CD4-positive, alpha-beta T cell treated with Interleukin-21 for 1 hour (primary cell): ENCODE measurements around the gene OR13J1.
"Not testable (repeated sequence)": the region's sequence is repeated elsewhere in the genome, so short reads cannot be mapped to it uniquely, and the experiment has no call there.

Source experiments
- DNase-seq: peaks from one replicate; pipeline ENCODE4 v3.0.0-alpha.2; 2020

Gene OR13J1

GRCh38 chr9:35904338-35904737 lies 34.1 kb upstream of the OR13J1 start:
- DNase-seq, result no peak

- peak; percentile 71 for DNase-seq
These were observed 32.8 kb upstream of the OR13J1 start for GRCh38 chr9:35903049-35903448.

- no peak for DNase-seq
These were observed 28.8 kb upstream of the OR13J1 start for GRCh38 chr9:35899021-35899420.

DNA sequence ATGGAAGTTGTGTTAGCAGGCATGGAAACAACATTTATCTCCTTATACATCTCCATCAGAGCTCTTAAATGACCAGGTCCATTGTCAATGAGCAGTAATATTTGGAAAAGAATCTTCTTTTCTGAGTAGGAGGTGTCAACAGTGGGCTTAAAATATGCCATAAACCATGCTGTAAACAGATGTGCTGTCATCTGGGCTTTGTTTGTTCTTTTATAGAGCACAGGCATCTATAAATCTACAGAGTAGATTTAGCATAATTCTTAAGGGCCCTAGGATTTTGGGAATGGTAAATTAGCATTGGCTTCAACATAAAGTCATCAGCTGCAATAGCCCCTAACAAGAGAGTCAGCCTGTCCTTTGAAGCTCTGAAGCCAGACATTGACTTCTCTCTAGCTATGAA lies 28.1 kb upstream of the OR13J1 start:
- no peak for DNase-seq

- not testable (repeated sequence) for DNase-seq
These were observed 27.3 kb upstream of the OR13J1 start for GRCh38 chr9:35897376-35898099.

GRCh38 chr9:35896570-35896969 lies 26.4 kb upstream of the OR13J1 start:
- no peak for DNase-seq

- DNase-seq, result no peak
These were observed 21.9 kb upstream of the OR13J1 start for GRCh38 chr9:35892051-35892450.

DNA sequence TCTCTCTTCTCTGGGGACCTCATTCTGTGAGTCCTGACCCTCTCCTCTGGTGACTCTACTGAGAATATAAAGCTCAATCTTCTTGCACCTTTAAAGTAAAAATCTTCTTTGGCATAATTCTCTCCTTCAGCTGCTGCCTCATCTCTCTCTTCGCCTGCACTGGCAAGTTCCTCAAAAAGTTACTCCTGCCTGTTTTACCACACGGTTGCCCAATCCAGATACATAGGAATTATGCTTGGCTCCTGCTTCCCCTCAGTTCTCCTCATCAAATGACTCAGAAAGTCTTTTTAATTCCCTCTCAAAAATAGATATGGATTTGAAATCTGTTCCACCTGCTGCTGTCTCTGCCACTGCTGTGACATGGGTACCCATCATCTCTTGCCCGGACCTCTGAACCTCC lies 21.4 kb upstream of the OR13J1 start:
- no peak for DNase-seq

DNA sequence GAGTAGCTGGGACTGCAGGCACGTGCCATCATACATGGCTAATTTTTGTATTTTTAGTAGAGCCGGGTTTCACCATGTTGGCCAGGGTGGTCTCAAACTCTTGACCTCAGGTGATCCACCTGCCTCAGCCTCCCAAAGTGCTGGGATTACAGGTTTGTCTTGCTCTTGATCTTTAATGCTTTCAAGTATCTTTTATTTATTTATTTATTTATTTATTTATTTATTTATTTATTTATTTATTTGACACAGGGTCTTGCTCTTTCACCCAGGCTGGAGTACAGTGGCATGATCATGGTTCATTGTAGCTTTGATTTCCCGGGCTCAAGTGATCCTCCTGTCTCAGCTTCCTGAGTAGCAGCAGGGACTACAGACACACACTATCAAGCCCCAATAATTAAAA lies 14.7 kb upstream of the OR13J1 start:
- not testable (repeated sequence) for DNase-seq

- DNase-seq, result no peak
These were observed 12.8 kb upstream of the OR13J1 start for GRCh38 chr9:35882996-35883395.

DNA sequence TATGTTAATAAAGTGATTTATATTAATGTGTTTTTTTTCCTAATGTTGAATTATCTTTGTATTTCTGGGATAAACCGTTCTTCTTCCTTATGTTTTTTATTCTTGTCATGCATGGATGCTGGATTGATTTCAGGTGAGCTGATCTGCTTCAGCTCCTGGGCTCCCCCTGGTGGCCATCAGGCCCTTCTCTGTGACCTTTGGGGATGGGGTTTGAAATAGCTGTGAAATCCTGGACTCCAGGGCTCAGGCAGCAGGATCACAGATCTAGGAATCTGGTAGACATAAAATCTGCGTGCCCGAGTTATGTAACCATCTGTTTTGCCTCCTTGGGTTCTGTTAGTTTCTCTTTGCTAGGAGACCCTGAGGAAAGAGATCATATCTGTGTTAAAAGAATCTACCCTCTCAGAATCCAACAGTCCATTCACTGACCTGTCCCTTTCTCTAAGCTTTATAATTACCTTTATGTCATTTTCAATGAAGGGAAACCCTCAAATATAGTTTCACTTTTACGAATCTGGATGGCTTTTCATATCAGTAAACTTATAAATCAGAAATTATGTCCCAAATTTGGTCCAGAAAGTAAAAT lies 12.2 kb upstream of the OR13J1 start:
- DNase-seq, result peak; percentile 73

DNA sequence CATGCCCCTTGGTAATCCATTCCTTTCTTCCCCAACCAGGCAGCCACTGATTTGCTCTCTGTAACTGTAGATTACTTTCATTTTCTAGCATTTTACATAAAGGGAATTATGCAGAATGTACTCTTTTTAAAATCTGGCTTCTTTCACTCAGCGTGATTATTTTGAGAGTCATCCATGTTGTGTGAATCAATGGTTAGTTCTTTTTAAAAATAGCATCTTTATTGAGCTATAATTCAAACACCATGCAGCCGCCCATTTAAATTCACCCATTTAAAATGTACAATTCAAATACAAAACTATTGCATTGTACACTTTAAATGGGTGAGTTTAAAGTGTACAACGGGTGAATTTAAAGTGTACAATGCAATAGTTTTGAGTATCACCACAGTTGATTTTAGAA lies 2.3 kb upstream of the OR13J1 start:
- DNase-seq, result no peak

DNA sequence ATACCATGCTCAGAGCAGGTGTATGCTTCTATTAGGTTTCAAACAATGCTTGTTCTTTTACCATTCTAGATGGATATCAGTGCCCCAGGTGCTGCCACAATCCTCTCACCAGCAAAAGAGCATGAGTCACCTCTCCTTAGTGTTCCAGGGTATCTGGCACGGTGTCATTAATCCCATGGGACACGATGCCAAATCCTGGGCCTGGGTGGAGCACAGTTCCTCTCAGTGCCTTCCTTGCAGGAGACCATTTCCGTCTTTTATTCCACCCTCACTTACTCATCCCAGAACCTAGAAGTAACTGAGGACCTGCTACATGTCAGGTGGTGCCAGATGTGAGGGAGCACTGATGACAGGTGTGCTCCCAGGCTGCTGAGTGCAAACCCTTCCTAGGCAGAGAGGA lies 1.3 kb upstream of the OR13J1 start:
- DNase-seq, result no peak

DNA sequence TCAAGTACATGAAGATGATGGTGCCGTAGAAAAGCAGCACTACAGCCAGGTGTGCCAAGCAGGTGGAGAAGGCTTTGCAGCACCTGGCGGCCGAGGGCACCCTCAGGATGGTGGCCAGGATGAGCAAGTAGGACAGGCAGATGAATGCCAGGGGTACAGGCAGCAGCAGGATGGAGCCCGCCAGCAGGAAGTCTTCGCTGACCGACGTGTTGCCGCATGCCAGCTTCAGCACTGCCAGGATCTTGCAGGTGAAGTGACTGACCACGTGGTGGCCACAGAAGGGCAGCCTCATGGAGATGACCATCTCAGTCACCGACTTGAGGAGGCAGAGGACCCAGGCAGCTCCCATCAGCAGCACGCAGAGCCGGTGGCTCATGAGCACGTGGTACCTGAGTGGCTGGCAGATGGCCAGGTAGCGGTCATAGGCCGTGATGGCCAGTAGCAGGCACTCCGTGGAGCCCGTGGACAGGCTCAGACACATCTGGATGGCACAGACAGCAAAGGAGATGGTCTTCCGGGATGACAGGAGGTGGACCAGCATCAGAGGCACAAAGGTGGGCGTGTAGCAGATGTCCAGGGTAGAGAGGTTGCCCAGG lies 482 bp downstream of the OR13J1 start:
- DNase-seq, result no peak

- DNase-seq, result no peak
These were observed 1.3 kb downstream of the OR13J1 start for GRCh38 chr9:35868933-35869332.

GRCh38 chr9:35867538-35867937 lies 2.7 kb downstream of the OR13J1 start:
- no peak for DNase-seq

GRCh38 chr9:35864695-35865255 lies 5.4 kb downstream of the OR13J1 start:
- DNase-seq, result no peak

DNA sequence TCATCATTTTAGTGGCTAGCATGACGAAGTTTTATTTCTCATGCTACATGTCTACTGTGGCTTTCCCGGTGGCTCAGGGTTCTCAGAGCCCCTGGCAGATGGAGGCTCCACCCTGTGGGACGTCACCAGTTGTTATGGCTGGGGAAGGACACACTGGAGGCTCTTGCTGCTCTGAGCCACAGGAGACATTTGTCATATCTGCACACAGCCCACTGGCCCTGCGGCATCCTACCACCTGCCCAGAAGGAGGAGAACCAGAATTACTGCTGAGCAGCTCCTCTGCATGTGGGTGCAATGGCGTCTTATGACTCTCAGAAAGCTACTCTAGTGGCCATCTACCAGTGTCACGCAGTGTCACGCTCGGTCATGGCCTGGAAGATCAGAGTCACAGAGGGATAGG lies 6.6 kb downstream of the OR13J1 start:
- DNase-seq, result no peak

- DNase-seq, result no peak
These were observed 7.9 kb downstream of the OR13J1 start for GRCh38 chr9:35862328-35862727.

- no peak for DNase-seq
These were observed 8.9 kb downstream of the OR13J1 start for GRCh38 chr9:35861161-35861897.

GRCh38 chr9:35859990-35860339 lies 10.2 kb downstream of the OR13J1 start:
- DNase-seq, result no peak

DNA sequence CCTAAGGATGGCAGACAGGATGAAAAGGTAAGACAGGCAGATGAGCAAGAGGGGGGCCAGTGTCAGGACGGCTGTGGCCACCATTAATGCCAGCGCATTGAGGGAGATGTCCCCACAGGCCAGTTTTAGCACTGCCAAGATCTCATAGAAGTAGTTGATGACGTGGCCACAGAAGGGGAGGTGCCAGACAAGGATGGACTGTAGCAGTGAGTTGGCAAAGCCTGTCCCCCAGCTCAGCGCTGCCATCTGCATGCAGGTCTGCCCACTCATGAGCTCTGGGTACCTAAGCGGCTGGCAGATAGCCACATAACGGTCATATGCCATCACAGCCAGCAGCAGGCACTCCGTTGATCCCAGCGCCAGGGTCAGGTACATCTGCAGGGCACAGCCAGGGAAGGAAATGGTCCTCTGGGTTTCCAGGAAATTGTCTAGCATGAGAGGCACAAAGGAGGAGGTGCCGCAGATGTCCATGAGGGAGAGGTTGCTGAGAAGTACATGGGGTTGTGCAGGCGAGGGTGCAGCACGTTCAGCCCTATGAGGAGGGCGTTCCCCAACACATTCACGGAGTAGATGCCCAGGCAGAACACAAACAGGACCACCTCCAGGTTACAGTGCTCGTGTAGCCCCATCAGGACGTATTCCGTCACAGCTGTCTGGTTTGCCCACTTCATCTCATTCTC lies 10.8 kb downstream of the OR13J1 start:
- peak; percentile 19 for DNase-seq

DNA sequence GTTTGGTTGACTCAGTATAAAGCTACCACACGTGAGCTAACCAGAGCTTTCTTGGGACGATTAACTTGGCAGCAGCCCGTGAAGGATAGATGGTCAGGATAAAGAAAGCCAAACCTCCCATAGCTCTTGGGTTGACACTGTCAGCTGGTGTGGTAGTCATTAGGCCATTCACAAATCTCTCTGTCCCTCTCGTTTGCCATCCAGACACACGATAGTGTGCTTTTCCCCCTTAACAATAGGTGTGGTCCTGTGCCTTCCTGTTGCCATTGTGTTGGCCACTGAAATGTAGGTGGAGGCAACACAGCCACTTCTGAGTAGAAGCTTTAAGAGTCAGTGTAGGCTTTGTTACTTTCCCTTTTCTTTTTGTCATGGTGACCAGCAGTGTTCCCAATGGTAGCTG lies 11.7 kb downstream of the OR13J1 start:
- no peak for DNase-seq
